Measurements from ENCODE around the gene CDC42.

DNA sequence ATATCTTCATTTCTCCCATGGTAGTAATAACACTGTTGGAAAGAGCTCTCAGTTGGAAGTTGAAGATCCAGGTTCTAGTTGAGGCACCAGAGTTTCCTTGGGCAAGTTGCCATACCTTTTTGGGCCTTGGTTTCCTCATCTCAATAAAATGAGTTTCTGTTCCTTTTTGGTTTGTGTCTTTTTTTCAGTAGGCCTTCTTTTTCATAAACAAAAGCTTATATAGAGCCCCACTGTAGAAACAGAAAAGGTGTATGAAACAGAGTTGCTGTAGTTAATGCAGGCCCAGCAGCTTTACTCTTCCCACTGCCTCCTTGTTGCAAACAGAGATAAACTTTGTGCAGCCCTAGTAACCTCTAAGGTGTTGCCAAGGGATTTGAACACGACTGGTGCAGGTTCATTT, 48.7 kb downstream of the CDC42 start:
- TF ChIP-seq, protein P1, sequence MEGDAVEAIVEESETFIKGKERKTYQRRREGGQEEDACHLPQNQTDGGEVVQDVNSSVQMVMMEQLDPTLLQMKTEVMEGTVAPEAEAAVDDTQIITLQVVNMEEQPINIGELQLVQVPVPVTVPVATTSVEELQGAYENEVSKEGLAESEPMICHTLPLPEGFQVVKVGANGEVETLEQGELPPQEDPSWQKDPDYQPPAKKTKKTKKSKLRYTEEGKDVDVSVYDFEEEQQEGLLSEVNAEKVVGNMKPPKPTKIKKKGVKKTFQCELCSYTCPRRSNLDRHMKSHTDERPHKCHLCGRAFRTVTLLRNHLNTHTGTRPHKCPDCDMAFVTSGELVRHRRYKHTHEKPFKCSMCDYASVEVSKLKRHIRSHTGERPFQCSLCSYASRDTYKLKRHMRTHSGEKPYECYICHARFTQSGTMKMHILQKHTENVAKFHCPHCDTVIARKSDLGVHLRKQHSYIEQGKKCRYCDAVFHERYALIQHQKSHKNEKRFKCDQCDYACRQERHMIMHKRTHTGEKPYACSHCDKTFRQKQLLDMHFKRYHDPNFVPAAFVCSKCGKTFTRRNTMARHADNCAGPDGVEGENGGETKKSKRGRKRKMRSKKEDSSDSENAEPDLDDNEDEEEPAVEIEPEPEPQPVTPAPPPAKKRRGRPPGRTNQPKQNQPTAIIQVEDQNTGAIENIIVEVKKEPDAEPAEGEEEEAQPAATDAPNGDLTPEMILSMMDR (conservative IDR thresholded peaks at IDR 0.05; ENCODE audit: low read depth, low read length), result no peak
- no peak for TF ChIP-seq EZH2 (IDR thresholded peaks at IDR 0.05; ENCODE audit: low read length, unreplicated experiment)
